NCI-H2196 (cell line): ENCODE measurements around the gene MUSTN1.
A peak's percentile ranks its signal among the peaks of the same experiment; 100 is the strongest.

ENCODE experiments used
- DNase-seq: peaks from one replicate; lab custom pipeline; 2025; ENCODE audit not compliant: unreplicated experiment; lab: John Stamatoyannopoulos, UW

Gene MUSTN1

DNA sequence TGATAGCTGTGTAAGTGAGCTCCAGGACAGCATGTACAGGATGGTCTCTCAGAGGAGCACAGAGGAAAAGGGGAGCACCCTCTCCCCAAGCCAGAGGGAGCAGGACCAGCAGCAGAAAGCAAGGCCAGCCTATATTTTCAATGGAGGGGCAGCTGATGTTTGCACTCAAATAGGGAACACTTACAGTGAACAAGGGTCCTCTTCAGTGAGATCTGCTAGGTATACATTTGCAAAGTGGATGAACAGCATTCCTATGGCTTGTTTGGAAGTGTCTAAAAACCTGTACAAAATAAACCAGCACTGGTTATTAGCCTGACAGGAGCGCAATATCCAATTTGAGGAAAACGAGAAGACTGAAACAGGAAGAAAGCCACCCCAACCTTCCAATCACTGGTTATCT lies 17.6 kb upstream of the MUSTN1 start:
- DNase-seq: no peak

DNA sequence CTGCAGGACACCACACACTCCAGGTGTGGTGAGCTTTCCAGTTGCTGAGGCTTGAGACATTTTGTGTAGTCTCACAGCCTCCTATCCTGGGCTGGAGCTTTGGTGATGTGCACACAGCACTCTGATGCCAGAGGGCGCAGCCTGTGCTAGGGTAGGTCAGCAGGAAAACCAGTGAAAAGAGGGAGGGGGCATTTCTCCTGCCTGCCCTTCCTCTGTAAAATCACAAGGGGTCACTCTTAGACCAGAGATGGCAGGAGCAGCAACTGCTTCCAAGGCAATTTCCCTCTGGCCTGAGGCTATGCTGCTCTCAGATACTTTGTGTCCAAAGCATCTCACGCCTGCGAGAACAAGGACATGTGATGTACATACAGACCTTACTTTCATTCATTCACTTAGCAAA lies 16.5 kb upstream of the MUSTN1 start:
- peak; percentile 29 for DNase-seq

DNA sequence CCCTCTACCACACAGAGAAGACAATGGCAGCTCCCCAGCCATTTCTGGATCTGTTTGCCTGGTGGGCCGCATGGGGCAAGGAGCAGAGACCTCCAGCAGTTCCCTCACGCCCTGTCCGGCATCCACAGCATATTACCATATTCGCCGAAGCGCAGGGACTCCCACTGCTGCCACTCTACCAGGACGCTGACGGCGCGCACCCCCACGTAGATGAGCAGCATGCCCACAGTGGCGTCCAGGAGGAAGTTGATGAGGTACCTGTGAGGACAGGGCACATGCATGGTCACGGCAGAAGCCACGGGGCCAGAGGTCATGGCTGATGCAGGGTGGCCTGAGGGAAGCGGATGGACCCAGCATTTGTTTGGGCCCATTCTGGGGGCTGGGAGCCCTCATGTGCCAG lies 14.8 kb upstream of the MUSTN1 start:
- no peak for DNase-seq

DNA sequence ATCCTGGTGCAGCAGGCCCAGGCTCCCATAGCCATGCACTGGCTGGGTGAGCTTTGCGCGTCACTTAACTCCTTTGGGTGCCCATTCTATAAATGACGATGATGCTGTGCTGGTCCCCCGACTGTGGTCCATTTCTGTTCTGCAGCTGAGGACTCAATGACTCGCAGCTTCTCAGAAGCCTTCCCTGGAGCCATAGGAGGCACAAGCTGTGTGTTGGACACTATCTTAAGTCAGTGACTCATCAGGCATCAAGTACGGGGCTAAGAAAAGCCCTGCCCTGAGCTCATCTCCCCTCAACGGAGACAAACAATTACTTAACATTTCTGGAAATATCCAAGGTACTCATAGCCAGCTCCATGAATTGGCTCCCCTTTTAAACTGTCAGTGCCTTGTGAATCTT lies 13.8 kb upstream of the MUSTN1 start:
- no peak for DNase-seq

DNA sequence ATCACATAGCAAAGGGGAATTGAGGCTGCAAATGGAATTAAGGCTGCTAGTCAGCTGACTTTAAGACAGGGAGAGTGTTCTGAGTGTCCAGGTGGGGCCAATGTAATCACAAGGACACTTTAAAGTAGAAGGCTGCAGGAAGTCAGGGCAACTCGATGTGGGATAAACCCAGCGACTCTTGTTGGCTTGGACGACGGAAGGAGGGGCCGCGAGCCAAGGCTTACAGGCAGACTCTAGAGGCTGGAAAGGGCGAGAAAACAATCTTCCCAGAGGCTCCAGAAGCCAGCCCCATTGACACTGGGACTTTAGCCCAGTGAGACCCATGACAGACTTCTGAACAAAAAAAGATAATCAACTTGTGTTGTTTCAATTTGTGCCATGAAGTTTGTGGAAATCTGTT lies 12.9 kb upstream of the MUSTN1 start:
- DNase-seq: no peak

DNA sequence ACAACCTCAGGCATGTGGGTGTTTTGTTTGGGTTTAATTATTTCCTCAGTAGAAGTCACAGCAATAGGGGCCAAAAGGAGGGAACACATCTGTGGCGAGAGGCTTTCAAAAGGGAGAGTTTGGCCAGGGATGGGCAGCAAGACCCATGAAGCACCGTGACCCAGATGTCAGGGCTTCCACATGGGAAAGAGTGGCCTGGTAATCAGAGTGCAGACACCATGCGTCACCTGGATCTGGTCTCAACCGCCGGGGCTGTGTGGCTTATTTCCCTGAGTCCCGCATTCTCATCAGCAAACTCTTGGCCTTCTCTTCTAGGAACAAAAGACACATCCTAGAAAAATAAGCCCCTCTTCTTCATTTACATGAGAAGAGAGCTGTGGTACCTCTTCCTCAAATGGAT lies 12.4 kb upstream of the MUSTN1 start:
- DNase-seq: no peak

DNA sequence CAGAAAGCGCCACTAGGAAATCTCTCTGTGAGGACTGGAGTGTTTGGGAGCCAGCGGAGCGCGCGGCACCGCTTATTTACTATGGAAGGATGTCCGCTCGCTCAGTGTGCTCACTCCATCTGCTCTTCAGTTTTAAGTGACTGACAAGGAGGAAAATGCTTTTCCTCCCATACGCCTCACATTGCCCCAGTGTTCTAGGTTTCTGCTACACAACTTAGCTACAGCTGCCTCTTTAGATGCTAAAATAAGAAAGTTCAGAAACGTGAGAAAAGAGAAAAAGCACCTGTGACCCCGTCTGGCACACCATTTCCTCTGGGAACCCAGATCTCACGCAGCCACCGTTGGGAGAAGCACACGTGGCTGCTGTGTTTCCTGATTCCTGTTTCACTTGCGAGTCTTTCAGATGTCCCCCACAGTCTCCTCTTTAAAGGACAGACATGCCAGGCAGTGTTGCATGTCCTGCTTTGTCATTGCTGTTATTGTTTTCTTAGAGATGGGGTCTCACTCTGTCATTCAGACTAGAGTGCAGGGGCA lies 11.7 kb upstream of the MUSTN1 start:
- no peak for DNase-seq

DNA sequence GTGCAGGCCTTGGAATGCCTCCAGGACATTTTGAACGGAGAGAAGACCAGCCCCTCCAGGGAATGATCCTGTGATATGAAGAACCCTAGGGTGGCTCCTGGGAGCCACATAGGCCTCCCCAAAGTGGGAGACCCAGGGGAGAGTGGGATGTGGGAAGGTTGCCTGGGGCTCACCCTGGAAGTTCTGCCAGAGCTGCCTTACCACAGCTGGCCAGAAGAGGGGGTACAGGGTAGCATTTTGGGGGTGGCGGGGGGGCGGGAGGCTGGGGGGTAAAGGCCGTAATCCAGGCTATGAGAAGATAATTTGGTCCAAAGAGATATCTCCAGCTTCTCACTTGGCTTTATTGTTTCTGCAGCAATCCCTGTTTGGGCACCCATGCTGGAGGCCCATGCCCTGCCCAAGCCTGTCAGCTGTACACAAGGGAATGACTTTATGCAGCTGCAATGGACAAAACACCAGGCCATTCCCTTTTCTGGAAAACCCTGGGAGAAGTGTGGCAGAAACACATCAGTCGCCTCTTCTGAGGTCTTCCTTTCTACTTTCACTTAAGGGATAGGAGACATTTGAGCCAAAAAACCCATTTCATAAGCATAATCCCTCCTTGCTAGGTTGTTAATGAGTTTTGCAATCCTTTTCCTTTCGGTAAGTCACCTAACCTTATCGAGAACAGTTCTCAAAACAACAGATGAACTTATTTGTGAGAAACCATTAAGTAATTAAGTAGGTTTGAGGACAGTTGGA lies 11.0 kb upstream of the MUSTN1 start:
- no peak for DNase-seq

DNA sequence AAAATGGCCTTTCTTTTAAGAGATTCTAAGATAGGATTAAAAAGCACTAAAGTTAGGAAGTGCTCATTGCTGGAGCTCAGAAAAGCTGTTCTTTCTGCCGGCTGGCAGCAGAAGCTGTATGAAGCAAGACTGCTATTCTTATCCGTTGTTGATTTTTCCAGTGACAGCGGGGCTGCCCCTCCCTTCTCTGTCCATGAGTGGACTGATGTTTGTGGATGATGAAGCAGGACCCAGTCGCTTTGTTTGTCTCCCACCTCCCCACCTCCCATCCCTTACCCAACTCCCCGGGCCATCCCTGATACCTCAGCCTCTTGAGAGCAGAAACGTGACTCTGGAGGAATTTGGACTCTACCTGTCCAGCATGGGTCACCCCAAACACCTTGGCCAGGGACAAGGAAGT lies 10.3 kb upstream of the MUSTN1 start:
- DNase-seq: no peak

DNA sequence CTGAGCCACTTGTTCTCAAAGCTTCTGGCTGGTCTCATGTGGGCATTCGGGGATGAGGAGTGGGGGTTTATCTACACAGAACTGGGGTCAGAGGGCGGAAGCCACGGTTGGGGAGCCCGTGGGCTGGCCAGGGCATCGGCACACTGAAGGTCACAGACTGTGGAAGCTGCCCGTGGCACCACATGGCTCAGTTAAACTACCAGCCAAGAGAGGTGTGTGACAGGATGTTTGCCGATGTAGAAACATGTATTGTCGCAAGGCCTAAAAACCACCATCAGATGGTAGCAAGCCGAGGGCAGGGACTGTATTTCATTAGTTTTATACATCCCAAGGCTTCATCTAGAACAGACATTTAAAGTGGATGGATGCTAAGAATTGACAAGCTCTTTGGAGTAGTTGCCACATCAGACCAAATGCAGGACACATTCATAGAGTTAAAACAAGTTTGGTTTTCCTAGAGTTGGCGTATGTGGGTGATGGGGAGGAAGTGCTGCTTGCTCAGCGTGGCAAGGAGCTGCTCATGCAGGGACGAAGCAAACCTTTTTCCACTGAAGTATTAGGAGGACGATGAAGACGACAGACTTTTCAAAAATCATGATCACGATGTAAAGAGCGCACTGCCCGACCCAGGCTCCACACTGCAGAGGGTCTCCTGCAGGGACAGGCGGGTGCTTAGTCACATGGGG lies 9.6 kb upstream of the MUSTN1 start:
- DNase-seq: no peak

DNA sequence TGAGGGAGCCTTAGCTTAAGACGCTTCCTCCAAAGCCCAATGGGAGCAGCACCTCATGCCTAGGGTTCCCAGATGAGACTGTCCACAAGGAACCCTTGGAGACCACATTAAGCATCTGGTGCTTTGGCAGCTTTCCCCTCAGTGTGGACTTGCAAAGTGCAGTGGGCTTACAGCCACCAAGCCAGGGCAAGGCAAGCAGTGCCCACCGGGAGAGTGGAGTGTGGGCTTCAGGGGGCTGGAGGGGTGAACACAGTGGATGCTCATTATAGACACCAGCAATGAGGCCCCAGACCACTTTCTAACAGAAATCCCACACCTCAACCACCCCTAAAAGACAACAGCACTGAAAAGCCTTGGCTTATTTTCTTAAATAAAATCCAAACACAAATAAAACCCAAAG lies 9.1 kb upstream of the MUSTN1 start:
- DNase-seq: no peak

DNA sequence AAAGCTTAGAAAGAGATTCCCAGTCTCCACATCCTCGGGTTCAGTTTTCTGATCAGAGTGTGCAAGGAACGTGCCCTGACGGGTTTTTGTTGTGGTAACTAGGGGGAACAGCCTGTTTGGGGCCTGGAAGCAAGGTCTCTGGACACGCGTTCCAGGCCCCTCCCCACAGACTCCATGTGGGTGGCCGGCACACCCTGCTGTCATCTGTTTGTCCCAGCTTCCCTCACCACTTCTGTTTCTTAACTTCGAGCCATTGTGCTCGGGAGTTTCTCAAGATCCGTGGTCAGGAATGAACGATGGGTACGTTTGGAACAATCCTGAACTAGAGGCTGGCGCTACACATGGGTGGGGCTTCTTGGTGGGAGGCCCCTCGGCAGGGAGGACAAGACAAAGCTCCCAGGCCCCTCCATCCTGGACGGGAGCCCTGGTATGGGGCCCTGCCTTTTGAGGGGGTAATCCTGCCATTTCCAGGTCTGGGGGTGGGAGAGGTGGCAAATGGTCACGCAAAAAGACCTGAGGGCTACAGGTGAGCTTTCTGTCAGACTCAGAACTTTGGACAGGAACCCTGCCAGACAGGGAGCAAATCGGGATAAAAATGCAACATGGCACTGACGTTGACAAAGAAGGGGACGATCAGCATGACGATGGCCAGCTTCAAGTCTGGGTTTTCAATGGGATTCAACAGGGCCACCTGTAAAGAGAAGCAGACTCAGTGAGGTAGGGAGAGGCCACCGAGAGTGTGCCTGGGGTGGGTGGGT lies 8.5 kb upstream of the MUSTN1 start:
- DNase-seq: no peak

DNA sequence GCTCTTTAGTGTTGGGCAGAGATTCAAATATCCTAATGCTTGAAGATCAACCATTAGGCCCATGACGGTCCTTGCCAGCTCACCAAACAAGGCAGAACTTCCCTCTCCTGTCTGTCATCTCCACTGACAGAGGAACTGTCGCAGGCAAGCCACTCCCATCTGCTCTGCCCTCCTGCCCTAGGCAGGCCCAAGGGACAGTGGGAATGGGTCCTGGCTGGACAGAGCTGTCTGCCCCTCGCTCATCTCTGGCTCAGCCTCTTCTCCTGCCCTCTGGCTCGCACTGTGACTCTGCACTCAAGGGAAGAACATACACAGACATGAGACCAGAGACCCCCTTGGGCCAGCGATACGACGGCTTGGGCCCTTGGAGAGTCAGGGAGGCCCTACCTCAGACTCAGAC lies 7.6 kb upstream of the MUSTN1 start:
- no peak for DNase-seq

DNA sequence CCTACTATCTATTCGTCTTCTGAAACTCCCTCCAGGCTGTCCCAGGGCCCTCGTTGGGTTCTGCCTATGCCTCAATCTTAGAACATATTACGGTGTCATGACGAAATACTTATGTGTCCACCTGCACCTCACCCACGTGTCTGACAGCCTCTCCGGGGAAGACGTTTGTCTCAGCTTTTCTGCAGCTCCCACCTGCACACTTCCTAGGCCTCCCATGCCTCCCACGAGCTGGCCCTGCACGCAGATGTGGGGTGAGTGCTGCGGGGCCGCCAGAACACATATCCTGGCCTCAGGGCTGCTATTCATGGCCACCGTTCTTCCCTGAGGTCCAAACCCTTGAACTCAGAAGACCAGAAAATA lies 7.1 kb upstream of the MUSTN1 start:
- no peak for DNase-seq

DNA sequence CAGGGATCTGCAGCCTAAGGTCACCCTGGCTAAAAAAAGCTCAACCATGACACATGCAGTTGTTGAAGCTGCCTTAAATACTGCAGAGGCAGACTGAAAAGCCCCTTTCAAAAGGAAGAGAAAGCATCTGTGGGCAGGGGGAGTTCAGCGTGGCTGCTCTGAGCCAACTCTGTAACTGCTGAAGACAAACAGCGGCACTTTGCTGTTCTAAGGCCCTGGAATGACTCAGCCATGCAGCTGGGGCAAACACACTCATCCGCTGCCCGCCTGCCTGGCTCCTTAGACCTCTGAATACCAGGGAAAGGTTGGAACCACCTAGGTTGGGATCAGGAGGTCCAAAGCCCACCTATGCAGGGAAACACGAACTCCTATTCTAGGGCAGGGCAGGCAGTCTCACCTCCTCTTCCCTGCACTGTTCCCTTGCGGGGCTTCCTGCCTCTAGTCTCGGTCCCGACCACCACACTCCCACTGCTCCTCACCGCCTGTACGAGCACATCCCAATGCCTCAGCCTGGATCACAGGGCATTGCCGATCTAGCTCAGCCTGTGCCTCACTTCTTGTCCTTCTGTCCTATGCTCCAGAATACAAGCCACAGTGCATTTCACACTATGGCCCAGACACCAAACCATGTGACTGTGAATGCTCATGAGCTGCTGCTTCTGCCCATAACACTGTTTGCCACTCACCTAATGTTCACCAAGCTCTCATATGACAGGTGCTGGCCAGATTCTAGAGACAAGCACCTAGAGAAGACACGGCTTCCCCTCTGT lies 6.6 kb upstream of the MUSTN1 start:
- DNase-seq: no peak

DNA sequence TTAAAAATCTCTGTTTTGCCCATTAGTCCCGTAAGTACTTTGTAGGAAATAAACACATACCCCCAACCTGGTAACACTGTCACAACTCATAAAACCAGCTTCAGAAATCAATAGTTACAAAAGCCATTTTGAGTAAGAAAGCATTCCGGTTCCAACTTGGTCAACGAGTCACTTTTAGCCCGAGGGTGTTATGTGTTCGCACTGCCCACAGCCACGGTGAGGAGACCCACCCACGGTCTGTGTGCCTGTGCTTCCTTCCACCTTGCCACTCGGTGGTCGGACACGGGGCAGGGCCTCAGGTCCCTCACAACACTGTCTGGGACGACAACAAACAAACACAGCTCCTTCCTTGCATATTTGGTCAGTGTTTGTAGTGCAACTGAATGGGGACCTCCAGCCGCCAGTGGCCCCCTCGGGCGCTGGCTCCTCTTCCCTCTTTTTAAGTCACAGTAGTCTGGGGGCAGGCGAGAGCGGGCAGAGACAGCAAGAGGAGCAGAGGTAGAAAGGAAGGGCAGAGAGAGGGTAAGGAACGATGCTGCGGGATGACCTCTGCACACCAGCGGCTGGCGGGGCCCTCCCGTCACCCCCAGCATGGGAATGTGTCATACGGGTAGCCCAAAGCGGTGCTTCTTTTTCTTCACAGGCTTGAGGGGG lies 5.2 kb upstream of the MUSTN1 start:
- DNase-seq: no peak

DNA sequence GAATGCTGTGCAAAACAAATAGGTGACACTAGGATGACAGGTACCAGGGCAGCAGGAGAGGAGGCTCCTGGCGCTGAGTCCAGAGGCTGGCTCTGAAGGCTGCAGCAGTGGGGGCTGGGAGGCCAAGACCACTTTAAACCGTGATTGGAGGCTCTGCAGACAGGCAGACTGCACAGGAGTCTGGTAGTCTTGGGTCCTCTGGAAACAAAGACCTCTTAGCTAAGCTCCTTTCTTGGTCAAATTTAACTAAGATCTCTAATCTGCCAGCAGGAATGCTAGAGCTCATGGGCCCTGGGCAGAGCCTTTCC lies 4.4 kb upstream of the MUSTN1 start:
- DNase-seq: no peak

DNA sequence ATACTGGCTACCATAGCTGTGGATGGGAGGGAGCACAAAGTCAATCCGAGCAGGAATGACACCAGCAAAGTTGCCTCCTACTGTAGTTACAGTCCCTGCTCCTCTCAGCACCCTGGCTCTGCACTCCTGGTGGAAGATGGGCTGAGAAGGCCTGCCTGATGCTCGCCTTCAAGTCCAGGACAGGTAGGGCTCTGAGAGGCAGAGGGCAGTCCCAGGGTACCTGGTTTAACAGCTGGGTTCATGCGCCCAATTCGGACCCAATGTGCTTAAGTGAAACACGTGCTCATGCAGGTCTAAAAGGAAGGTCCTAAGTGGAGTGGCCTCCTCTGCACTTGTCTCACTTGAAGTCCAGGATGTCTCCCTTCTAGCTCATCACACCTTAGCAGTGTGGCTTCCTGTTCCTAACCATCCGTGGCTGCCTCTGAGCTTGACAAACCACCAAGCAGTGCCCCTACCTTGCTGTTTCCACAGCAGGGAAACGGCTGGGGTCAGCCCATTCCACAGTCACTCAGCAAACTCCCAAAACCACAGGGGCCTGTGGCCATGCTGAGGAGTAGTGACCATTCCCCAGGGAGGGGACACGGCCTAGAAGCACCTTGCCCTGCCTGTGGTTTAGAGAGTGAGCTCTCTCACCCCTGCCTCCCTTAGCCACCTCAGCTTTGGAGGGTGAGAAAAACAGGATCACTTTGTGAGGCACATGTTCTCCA lies 3.9 kb upstream of the MUSTN1 start:
- DNase-seq: no peak

DNA sequence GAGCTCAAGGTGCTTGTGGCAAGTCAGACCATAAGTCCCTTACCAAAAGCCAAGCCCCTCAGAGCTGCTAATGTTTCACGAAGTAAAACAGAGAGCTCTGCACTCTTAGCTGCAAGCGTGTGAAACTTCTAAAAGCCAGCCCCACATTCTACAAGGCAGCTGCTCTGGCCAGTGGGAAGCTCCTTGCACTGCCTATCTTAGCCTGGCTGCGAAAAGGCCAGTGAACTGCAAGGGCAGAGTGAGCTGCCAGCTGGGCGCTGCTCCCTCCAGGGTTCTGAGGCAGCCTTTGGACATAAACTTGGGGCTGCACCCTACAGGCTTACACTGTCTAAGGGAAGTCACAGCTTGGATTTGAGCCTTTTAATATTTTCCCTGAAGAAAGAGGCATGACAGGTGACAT lies 2.2 kb upstream of the MUSTN1 start:
- DNase-seq: no peak

DNA sequence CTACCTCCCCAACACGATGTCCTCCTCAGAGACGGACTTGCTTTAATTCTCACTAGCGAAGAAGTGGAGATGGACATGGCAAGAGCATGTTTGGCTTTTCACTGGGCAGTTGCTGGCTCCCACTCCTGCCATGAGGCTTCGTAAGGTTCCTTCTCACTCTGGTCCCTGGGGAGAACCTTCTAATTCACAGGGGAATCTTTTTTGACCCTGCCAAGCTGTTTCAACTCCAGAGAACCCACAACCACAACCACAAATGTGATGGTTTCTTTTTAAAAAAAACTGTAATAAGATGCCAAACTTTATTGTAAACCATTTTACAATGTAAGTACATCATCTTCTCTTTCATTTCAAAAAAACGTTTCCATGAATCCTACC lies 1.6 kb upstream of the MUSTN1 start:
- DNase-seq: no peak
